ENCODE data around the gene GNAT1.
"Not testable (repeated sequence)": the region's sequence is repeated elsewhere in the genome, so short reads cannot be mapped to it uniquely, and the experiment has no call there.

Gene GNAT1

GRCh38 chr3:50241163-50241562, 49.8 kb downstream of the GNAT1 start:
- no peak for DNase-seq (ENCODE audit: low read depth in 2 of 2)

DNA sequence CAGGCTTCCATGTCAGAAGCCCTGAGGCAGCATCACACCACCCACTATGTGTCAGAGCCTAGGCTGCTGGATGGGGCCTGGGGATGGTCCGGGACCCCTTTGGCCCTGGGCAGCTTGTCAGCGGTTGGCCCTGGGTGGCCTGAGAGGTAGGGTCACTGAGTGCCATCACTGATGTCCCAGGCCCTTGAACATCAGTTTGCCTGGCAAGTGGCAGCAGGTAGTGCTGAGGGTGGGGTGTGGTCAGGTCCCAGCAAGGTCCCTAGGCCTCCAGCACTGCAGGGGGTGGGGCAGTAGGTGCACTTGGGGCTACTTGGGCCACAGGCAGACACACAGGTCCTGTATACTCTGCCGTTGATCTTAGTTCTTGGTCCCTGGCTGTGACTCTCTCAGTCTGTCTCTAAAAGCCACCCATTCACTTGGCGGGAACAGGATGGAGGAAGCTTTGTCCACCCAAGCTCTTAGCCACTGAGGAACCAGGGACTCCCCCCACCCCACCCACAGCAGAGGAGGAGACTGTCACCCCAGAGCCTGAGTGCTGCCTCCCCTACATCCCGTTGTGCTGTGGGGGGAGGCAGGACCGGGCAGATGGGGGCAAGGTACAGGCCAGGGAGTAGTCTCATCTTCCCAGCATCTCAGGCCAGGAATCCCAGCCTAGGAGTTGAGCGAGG, 50.4 kb downstream of the GNAT1 start:
- no peak for DNase-seq (ENCODE audit: low read depth in 2 of 2)

- no peak for DNase-seq (ENCODE audit: low read depth in 2 of 2)
These were observed 51.0 kb downstream of the GNAT1 start for GRCh38 chr3:50242381-50242770.

GRCh38 chr3:50242851-50243542, 51.6 kb downstream of the GNAT1 start:
- DNase-seq (ENCODE audit: low read depth in 2 of 2): no peak

DNA sequence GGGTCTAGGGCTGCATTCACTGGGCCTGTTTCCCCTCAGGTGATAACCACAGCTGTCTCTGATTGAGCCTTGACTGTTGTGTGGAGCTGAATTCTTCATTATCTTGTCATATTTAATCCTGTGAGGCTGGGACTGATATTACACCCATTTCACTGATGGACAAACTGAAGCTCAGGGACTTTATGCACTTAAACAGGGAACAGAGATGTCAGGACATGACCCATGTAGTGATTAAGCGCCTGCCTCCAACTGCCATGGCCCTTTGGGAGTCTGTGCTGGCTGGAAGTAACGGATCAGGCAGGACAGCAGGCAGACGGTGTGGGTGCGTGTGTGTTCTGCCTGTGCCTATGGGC, 52.1 kb downstream of the GNAT1 start:
- DNase-seq (ENCODE audit: low read depth in 2 of 2): no peak

DNA sequence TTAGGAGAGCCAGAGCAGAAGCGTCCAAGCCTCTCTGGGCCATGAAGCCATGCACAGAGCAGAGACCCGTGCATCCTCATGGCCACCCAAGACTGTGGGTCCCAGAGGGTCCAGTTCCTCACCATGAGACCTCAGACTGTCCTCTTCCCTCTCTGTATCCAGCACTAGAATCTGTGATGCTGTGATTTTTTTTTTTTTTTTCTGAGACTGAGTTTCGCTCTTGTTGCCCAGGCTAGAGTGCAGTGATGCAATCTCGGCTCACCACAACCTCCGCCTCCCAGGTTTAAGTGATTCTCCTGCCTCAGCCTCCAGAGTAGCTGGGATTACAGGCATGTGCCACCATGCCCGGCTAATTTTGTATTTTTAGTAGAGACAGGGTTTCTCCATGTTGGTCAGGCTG, 53.4 kb downstream of the GNAT1 start:
- not testable (repeated sequence) for DNase-seq (ENCODE audit: low read depth in 2 of 2)

DNA sequence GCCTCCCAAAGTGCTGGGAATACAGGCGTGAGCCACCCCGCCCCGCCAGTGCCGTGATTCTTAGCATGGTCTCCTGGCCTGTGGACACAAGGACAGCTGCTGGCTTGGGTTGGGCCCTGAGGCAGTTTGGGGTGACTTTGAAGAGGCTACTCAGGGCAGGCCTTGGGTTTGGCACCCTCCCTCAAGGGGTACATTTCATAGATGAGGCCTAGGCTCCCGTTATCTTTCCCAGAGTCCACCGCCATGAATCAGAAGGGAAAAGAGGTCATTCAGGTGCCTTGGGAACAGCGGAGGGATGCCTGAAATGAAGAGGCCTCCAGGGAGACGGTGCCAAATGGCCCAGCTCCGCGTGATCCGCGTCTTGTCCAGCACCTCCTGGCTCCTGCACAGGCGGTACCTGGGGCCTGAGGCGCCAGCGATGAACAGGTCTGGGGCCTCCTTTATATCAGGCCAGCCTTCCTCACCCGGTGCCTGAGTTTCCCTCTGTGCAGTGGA, 53.9 kb downstream of the GNAT1 start:
- no peak for DNase-seq (ENCODE audit: low read depth in 2 of 2)

DNA sequence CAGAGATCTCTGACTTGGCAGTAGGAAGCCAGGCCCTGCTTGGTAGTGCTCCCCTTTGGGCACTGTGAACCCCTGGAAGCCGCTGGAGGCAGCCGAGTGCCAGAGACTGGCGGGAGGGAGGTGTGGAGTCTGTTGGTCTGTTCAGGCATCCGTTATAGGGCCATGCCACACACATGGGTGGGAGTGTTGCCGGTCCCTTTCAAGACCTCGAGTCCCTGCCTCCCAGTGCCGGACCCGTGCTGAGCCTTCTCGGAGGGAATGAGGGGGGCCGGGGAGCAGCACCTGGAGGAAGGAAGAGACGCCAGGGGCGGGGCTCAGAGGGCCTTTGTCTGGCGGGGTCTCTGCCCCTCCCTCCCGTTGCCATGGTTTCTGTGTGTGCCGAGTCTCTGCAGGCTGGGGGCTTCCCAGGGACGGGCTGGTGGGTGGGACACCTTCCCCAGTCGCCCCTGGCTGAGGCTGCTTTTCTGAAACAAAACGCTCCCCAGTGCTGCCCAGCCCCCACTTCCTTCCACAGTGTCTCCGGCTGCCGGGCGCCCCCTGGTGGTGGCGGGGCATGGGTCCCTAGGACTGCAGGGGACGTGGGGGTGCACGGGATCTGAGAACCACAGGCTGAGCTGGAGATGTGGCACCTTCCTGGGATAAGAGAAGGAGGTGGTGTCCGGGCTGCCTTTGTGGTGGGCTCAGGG, 54.6 kb downstream of the GNAT1 start:
- DNase-seq (ENCODE audit: low read depth in 2 of 2): peak; percentile 70 to 78

DNA sequence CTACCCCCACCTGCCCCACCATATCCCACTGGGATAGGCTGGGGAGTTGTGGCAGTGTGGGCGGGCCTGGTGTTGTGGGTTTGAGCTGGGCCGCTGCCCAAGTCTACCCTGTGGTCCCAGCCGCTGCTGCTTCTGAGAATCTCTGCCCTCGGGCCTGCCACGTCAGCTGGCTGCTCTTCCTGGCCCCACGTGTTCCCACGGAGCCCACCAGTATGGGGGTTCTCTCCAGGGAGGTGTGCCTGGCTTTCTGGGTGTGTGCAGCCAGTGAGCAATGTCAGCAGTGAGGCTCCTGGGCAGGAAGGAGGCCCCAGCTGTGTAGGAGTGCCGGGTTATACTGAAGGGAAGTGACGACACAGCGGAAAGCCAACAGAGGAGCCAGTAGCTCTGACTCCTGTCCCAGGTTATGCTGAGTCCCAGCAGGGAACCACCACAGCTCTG, 55.1 kb downstream of the GNAT1 start:
- DNase-seq (ENCODE audit: low read depth in 2 of 2): peak; percentile 68 to 76

All from fibroblast of skin of left quadriceps (primary cell).